Bladder microvascular endothelial cell (primary cell): ENCODE measurements around the gene RABIF. TPM values are rescaled to one million over a fixed set of nuclear protein-coding genes. Genes with fewer than 3 reads are reported as not detected.

Source experiments
- total RNA-seq: library from RNA; depleted of rRNA; stranded (reverse); fragments of >200 nt; gene quantifications from 2 replicates; pipeline ENCODE4 v1.2.3, GENCODE V29; 2014

RABIF gene
- 7.4 and 11.0 TPM in 2 replicates for total RNA-seq

DNA sequence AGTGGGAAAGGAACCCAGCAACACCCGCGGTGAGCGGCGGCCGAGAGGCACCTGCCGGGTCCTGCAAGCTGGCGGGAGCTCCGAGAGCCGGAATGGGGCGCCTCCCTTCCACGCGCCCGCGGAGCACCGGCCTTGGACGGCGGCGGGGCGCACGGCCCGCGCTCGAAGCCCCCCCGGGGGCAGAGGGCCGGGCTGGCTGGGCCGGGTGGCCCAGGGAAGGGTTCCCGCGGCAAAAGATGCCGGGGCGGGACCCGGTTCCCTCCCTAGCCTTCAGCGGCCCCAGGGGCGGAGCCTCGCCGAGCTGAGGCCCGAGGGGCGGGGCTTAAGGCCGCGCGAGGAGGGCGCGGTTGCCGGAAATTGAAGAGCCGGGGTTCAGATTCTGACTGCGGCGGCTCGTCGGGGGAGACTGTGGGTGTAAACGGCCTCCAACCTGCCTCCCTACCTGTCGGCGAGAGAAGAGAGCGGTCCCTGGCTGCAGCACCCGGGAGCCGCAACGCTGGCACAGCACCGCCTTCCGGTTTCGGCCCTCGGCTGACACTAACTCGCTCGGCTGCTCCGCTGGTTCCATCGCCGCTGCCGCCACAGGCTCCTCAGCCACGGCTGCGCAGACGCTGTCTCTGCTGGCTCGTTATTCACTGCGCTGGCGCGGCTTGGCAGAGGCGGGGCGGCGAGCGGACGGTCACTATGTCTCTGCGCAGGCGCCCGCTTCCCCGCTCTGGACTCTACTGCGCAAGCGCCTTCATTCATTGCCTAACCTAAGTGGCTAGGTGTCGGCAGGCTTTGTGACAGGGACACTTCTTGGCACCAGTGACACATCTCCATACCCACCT lies at the start of gene RABIF:
RABIF (minus strand) TSS at position 619 of the 830 bp plus-strand sequence; CDS start at position 568, 51 bp downstream.

DNA sequence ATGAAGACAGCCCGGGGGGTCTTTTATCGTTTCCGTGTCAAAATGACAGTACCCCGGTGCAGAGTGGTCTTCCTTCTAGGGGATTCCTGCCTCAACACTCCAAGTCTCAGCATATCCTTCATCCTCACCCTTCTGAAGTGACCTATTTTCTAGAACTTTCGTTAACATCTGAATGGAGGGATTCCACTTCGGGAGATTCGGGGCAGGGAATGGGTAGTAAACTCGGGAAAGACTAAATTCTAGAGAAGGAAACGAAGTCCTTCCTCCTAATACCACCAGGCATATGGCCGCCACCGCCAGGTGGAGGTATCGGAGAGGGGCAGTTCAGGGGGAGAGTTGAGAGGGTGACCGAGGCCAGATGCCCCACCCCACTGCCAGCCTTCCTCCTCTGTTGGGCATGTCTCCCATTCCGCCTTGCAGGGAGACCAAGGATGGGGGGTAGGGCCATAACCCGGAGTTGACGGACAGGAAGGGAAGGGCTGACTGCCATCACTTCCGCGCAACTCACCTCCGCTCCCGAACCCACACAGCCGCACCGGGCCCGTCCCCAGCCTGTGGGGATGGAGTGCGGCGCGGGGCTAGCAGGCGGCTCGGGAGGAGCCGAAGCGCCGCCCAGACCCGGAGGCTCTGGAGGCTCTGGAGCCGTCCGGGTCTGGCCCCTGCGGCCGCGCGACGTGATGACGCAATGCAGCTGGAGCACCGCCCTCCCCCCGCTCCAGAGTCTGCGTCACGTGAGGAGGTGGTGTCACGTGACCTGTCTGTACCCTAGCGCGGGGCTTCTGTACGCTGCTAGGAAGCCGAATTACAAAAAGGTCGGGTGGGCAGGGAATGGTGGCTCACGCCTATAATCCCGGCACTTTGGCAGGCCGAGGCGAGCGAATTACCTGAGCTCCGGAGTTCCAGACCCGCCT lies 37.9 kb upstream of the RABIF start, which contains the start of gene KLHL12:
KLHL12 (minus strand) TSS at position 654 of the 911 bp plus-strand sequence. CDS start 2,072 bp downstream, outside the sequence.

Other genes with a start within 250 kb of the RABIF start
- not detected in 2 replicates for gene SYT2, start 178.7 kb downstream of the RABIF start, total RNA-seq
- 37.4 and 103 TPM in 2 replicates for gene KDM5B, start 80.7 kb downstream of the RABIF start, total RNA-seq
- gene PCAT6, start 78.2 kb downstream of the RABIF start, total RNA-seq: not detected in 2 replicates
- 22.7 and 33.5 TPM in 2 replicates for gene KLHL12, start 38.1 kb upstream of the RABIF start, total RNA-seq
- gene ADIPOR1, start 69.2 kb upstream of the RABIF start, total RNA-seq: 77.7 and 180 TPM in 2 replicates
- gene CYB5R1, start 78.1 kb upstream of the RABIF start, total RNA-seq: 23.3 and 43.7 TPM in 2 replicates
- gene TMEM183A, start 118.2 kb upstream of the RABIF start, total RNA-seq: 72.5 and 90.2 TPM in 2 replicates
- gene PPFIA4, start 137.3 kb upstream of the RABIF start, total RNA-seq: under 0.01 and 0.25 TPM in 2 replicates
- gene MYOG, start 196.9 kb upstream of the RABIF start, total RNA-seq: not detected in 2 replicates
- not detected in 2 replicates for gene ADORA1, start 238.6 kb upstream of the RABIF start, total RNA-seq